HG02610 (cell line): ENCODE measurements around the gene DRICH1.
"Not testable (repeated sequence)": the region's sequence is repeated elsewhere in the genome, so short reads cannot be mapped to it uniquely, and the experiment has no call there.

Experiments
- ATAC-seq: cut with Tn5 transposase; IDR thresholded peaks from one replicate; pipeline ENCODE4 v1.9.1; 2021; ENCODE audit warnings: mild to moderate bottlenecking, moderate library complexity; ENCODE audit not compliant: unreplicated experiment

The DRICH1 gene

GRCh38 chr22:23569716-23570115 is 62.4 kb downstream of the DRICH1 start:
- ATAC-seq = no peak

GRCh38 chr22:23569291-23569690 is 62.8 kb downstream of the DRICH1 start:
- no peak for ATAC-seq

- ATAC-seq = no peak
Measured at GRCh38 chr22:23566705-23567475, 65.2 kb downstream of the DRICH1 start.

- ATAC-seq = no peak
Measured at GRCh38 chr22:23565915-23566704, 66.0 kb downstream of the DRICH1 start.

- no peak for ATAC-seq
Measured at GRCh38 chr22:23565305-23565914, 66.7 kb downstream of the DRICH1 start.

GRCh38 chr22:23564276-23564675 is 67.8 kb downstream of the DRICH1 start:
- ATAC-seq = no peak

GRCh38 chr22:23563111-23563510 is 69.0 kb downstream of the DRICH1 start:
- ATAC-seq = no peak

- no peak for ATAC-seq
Measured at GRCh38 chr22:23562186-23562585, 69.9 kb downstream of the DRICH1 start.

- not testable (repeated sequence) for ATAC-seq
Measured at GRCh38 chr22:23561025-23561510, 71.1 kb downstream of the DRICH1 start.

GRCh38 chr22:23560215-23560614 is 71.9 kb downstream of the DRICH1 start:
- not testable (repeated sequence) for ATAC-seq
